HepG2 (cell line): ENCODE measurements around the gene IQCN. TPM values are rescaled to one million over a fixed set of nuclear protein-coding genes. Genes with fewer than 3 reads are reported as not detected.

Experiments used
- ATAC-seq: fragments of 200-7000 bp; cut with Tn5 transposase; 3 replicates; pipeline ENCODE4 v1.9.1; 2020; ENCODE audit warnings: mild to moderate bottlenecking, moderate library complexity
- BruUV-seq: library from RNA; stranded (reverse); fragments of 400-500 nt; replicated peaks from 2 replicates; lab custom pipeline; 2021; lab: Mats Ljungman, UMichigan
- CTCF ChIA-PET: fragments of 300-600 bp; formaldehyde crosslinking; extraction: SDS; loops from one replicate; lab custom pipeline; 2021; ENCODE audit warnings: low total read pairs, inconsistent platforms, low intra/inter-chr PET ratio; lab: Yijun Ruan, JAX
- POLR2A ChIA-PET: fragments of 350-600 bp; sonication (Branson Sonifier 250); formaldehyde crosslinking; loops from one replicate; lab custom pipeline; 2020; ENCODE audit warnings: antibody characterized with exemption, inconsistent platforms; lab: Yijun Ruan, JAX
- DNase-seq: peaks from one replicate; pipeline ENCODE4 v3.0.0-alpha.2; 2015; ENCODE audit warnings: low spot score
- FAIRE-seq: peaks from 3 replicates; lab custom pipeline; 2011; peaks lifted over from hg19 to GRCh38; lab: Jason Lieb, UNC
- H2AFZ ChIP-seq: one replicate; pipeline ENCODE4 v1.6.1; 2011; ENCODE audit warnings: low read length, inconsistent platforms
- H3K27ac ChIP-seq: fragments of 300-600 bp; 3 replicates; pipeline ENCODE4 v1.8.0; 2011; ENCODE audit warnings: mixed run types, mild to moderate bottlenecking, mixed read lengths, low read length, inconsistent platforms; ENCODE audit not compliant: insufficient read depth; ENCODE audit errors: extremely low read length
- H3K27me3 ChIP-seq, 2 experiments: fragments of 200-600 bp in 1 of 2; 2 replicates in 1 of 2; 3 replicates in 1 of 2; pipeline versions ENCODE4 v1.6.0 to v1.8.0; 2011; ENCODE audit warnings: low read length in 2 of 2, mild to moderate bottlenecking in 2 of 2, moderate library complexity in 2 of 2, inconsistent platforms in 1 of 2; ENCODE audit not compliant: insufficient read depth in 2 of 2, control insufficient read depth in 1 of 2
- H3K36me3 ChIP-seq, 2 experiments: fragments of 200-600 bp in 1 of 2; replicated peaks in 1 of 2; 2 replicates in 1 of 2; 3 replicates in 1 of 2; pipeline versions ENCODE4 v1.5.1 to v1.8.0; 2011; ENCODE audit warnings: low read length in 2 of 2, inconsistent platforms in 1 of 2; ENCODE audit not compliant: insufficient read depth in 2 of 2, control insufficient read depth in 1 of 2
- H3K4me1 ChIP-seq: 2 replicates; pipeline ENCODE4 v1.5.1; 2012; ENCODE audit warnings: low read length, inconsistent platforms; ENCODE audit not compliant: insufficient read depth
- H3K4me2 ChIP-seq: 2 replicates; pipeline ENCODE4 v1.6.0; 2011; ENCODE audit warnings: low read depth, low read length, inconsistent platforms
- H3K4me3 ChIP-seq, 3 experiments: fragments of 200-600 bp in 1 of 3; sonication (generic), shearing (Covaris generic) in 1 of 3; replicated peaks in 1 of 3; 2 replicates each; pipeline ENCODE4 v1.5.1; 2011 to 2016; ENCODE audit warnings: low read length in 3 of 3, inconsistent platforms in 2 of 3, low read depth in 2 of 3, mild to moderate bottlenecking in 2 of 3, control low read depth in 1 of 3, mixed read lengths in 1 of 3; ENCODE audit not compliant: insufficient read depth in 1 of 3
- H3K79me2 ChIP-seq: one replicate; pipeline ENCODE4 v1.6.1; 2011; ENCODE audit warnings: low read length, inconsistent platforms; ENCODE audit not compliant: insufficient read depth
- H3K9ac ChIP-seq: 2 replicates; pipeline ENCODE4 v1.6.0; 2011; ENCODE audit warnings: mild to moderate bottlenecking, low read depth, low read length, inconsistent platforms; ENCODE audit not compliant: insufficient read depth
- H3K9me3 ChIP-seq: 2 replicates; pipeline ENCODE4 v1.5.1; 2012; ENCODE audit warnings: mild to moderate bottlenecking, low read length
- H4K20me1 ChIP-seq: 2 replicates; pipeline ENCODE4 v1.6.0; 2011; ENCODE audit warnings: inconsistent platforms, mild to moderate bottlenecking, low read length, moderate library complexity; ENCODE audit not compliant: insufficient read depth
- CAMTA2 ChIP-seq: sonication (generic); formaldehyde crosslinking; IDR thresholded peaks from 2 replicates; pipeline ENCODE4 v1.4.0; 2020; ENCODE audit warnings: mild to moderate bottlenecking, missing genetic modification reagents, borderline replicate concordance
- HHEX ChIP-seq: IDR thresholded peaks from 2 replicates; pipeline ENCODE4 v1.6.1; 2016; ENCODE audit warnings: control low read depth
- MAX ChIP-seq: IDR thresholded peaks from 2 replicates; pipeline ENCODE4 v1.6.1; 2012; ENCODE audit warnings: inconsistent platforms
- MEF2D ChIP-seq: sonication (generic); formaldehyde crosslinking; IDR thresholded peaks from 2 replicates; pipeline ENCODE4 v1.5.1; 2020; ENCODE audit warnings: mild to moderate bottlenecking, missing genetic modification reagents
- MYC ChIP-seq: sonication (generic); formaldehyde crosslinking; IDR thresholded peaks from 2 replicates; pipeline ENCODE4 v1.9.0; 2021; ENCODE audit warnings: missing genetic modification reagents, borderline replicate concordance
- PAXIP1 ChIP-seq: sonication (generic); formaldehyde crosslinking; conservative IDR thresholded peaks from 2 replicates; pipeline ENCODE4 v1.4.0; 2020; ENCODE audit warnings: mild to moderate bottlenecking, missing genetic modification reagents, moderate library complexity
- POLR2A ChIP-seq, 2 experiments: IDR thresholded peaks; 2 replicates each; pipeline ENCODE4 v1.6.1; 2011; ENCODE audit warnings: low read depth in 2 of 2, low read length in 2 of 2, mild to moderate bottlenecking in 1 of 2, moderate library complexity in 1 of 2; ENCODE audit not compliant: insufficient read depth in 1 of 2
- SAP130 ChIP-seq: IDR thresholded peaks from 2 replicates; pipeline ENCODE4 v1.6.1; 2016; ENCODE audit warnings: low read depth
- SATB2 ChIP-seq: sonication (generic); formaldehyde crosslinking; IDR thresholded peaks from 2 replicates; pipeline ENCODE4 v1.5.0; 2020; ENCODE audit warnings: missing genetic modification reagents
- TBX2 ChIP-seq: sonication (generic); formaldehyde crosslinking; IDR thresholded peaks from 2 replicates; pipeline ENCODE4 v1.5.0; 2020; ENCODE audit warnings: missing genetic modification reagents, mild to moderate bottlenecking, borderline replicate concordance
- TCF7 ChIP-seq: sonication (generic); IDR thresholded peaks from 2 replicates; pipeline ENCODE4 v1.6.1; 2016; ENCODE audit warnings: antibody characterized with exemption, low read depth
- ZMYM3 ChIP-seq: sonication (generic); formaldehyde crosslinking; IDR thresholded peaks from 2 replicates; pipeline ENCODE4 v1.5.1; 2020; ENCODE audit warnings: mild to moderate bottlenecking, missing genetic modification reagents
- ZNF280D ChIP-seq: sonication (generic); formaldehyde crosslinking; IDR thresholded peaks from 2 replicates; pipeline ENCODE4 v1.5.1; 2020; ENCODE audit warnings: mild to moderate bottlenecking, missing genetic modification reagents
- ZNF501 ChIP-seq: sonication (generic); formaldehyde crosslinking; IDR thresholded peaks from 2 replicates; pipeline ENCODE4 v1.5.1; 2020; ENCODE audit warnings: mild to moderate bottlenecking, moderate library complexity, missing genetic modification reagents
- WGBS: methylation state at CpG from one replicate; pipeline ENCODE4 v1.1.6; 2017; ENCODE audit warnings: low lambda C conversion rate; 5-methylcytosine and 5-hydroxymethylcytosine counted together
- in situ Hi-C: cut with HindIII; loops from 2 replicates; pipeline ENCODE4 v1.10.0; 2017; ENCODE audit warnings: low pct_unique_long_range_greater_than_20kb; ENCODE audit not compliant: extremely low pct_ligation_motif_present
- intact Hi-C: fragments of 100-400 bp; cut with micrococcal nuclease; formaldehyde crosslinking; loops from one replicate; pipeline ENCODE4 v1.10.0; 2022; ENCODE audit not compliant: unreplicated experiment
- polyA plus RNA-seq, 8 experiments: library from polyadenylated mRNA; depleted of rRNA in 3 of 8; stranded (reverse) in 7 of 8; unstranded in 1 of 8; fragments of >200 nt; fragmentation: Illumina TruSeq in 4 of 8; extraction: Trizol in 4 of 8; gene quantifications; 2 replicates each; pipeline versions ENCODE4 v1.2.1 to v1.2.3, GENCODE V29; 2011 to 2016; ENCODE audit warnings: low read depth in 4 of 8, missing spikeins in 1 of 8, mixed read lengths in 1 of 8; ENCODE audit not compliant: insufficient read depth in 1 of 8
- total RNA-seq, 5 experiments: library from RNA; depleted of rRNA; stranded (reverse); fragments of >200 nt; fragmentation: Illumina TruSeq; extraction: Trizol; gene quantifications; 2 replicates each; pipeline ENCODE4 v1.2.3, GENCODE V29; 2016; ENCODE audit warnings: low read depth in 1 of 5

IQCN gene
- total and polyA plus RNA-seq, 2 of the 13 experiments (the other 11 are each of a cell fraction or from before 2014, with no cell fraction given) = 0.04 to 0.18 TPM

- Histone ChIP-seq H3K4me2 (peak overlapping the region; percentile 97), H2AFZ (no peak overlapping the region), H3K4me3 (peak overlapping the region; percentile 59 to 79 (median 63)), H3K79me2 (no peaks in the 10 kb centered on the region), H3K27me3 (no peaks in the 10 kb centered on the region), H3K27ac (peak overlapping the region; percentile 40), H3K36me3 (no peaks in the 10 kb centered on the region), H3K4me1 (peaks cover 73% of the 10 kb centered on the region), H3K9me3 (no peaks in the 10 kb centered on the region), H4K20me1 (no peaks in the 10 kb centered on the region), H3K9ac (peak overlapping the region; percentile 78)
- in situ Hi-C loops (no loop called here), intact Hi-C loops (no loop called here)
- 2% methylated on average over 30 of the region's 31 CpGs for WGBS
- FAIRE-seq (peak; percentile 84), DNase-seq (peak; percentile 75), ATAC-seq (peak; percentile 80)
- POLR2A ChIA-PET = interaction anchor here (0.6 to 3.1 kb wide), 9 partner anchors 10 to 278 kb away, joined by 3 to 51 read pairs (median 7); partner anchors contain the start of genes IQCN, JUND, LSM4 and UBA52
- no TSS peak for BruUV-seq
- CTCF ChIA-PET = no interaction called here
- 0 out of 2 replicates have a peak, but pooled peaks have one; percentile 72 for TF ChIP-seq ZNF280D
- no peak for TF ChIP-seq HHEX (CRISPR knock-in tag)
- TF ChIP-seq CAMTA2 (CRISPR knock-in tag) = no peak
- TF ChIP-seq SATB2 (CRISPR knock-in tag) = no peak
- peak; percentile 9; the same call in 1 of the 2 replicates for TF ChIP-seq MAX
- no peak for TF ChIP-seq TCF7
- peak; percentile 16; the same call in 1 of the 2 replicates for TF ChIP-seq SAP130
- peak; percentile 81; the same call in 1 of the 2 replicates for TF ChIP-seq ZMYM3 (CRISPR knock-in tag)
- TF ChIP-seq ZNF501 = 0 out of 2 replicates have a peak, but pooled peaks have one; percentile 34
- 0 out of 2 replicates have a peak, but pooled peaks have one; percentile 20 for TF ChIP-seq MYC (CRISPR knock-in tag)
- peak; percentile 60; the same call in 1 of the 2 replicates for TF ChIP-seq MEF2D
- TF ChIP-seq TBX2 = 0 out of 2 replicates have a peak, but pooled peaks have one; percentile 13
- peak; percentile 47 for TF ChIP-seq PAXIP1 (CRISPR knock-in tag)
- peak in 1 of 2 experiments; percentile 54; a peak in 1 of 4 replicates for TF ChIP-seq POLR2A (IDR thresholded peaks at IDR 0.05; ENCODE audit: insufficient read depth in 1 of 2, low read depth in 2 of 2, low read length in 2 of 2)
Measured at GRCh38 chr19:18292810-18293641, 18.8 kb upstream of the IQCN start.
